Measurements from ENCODE around the gene CDK14.

The CDK14 gene

DNA sequence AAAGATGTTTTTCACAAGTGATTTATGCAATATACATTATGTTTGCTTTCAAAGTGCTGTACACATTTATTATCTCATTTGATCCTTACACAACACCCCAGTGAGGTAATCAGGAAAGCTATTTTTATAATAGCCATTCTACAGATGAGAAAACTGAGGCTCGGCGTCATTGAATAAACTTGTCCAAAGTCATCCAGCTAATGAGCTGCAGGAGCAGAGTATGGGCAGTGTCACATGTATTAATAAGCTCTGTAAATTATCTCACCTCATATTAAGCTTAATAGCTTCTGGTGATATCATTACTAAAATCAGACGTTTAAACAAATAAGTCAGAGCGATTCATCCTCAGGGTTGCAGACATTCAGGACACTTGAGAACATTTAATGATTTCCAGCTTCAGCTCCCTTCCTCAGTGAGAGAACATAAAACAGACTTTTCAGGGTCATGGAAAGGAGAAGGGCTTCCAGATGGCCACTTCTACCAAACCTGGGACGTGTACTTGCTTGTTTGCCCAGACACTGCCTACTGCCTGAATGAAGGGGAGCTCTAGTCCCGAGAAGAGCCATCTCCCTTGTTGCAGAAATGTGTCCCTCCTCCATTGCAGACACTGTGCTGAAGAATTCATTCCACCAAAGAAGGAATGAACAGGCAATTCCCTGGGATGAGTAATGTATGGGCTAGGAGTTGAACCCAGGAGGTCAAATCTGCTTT, 647.6 kb downstream of the CDK14 start:
- DNase-seq (ENCODE audit: extremely low read depth, low read depth): no peak
- TF ChIP-seq, protein P1, sequence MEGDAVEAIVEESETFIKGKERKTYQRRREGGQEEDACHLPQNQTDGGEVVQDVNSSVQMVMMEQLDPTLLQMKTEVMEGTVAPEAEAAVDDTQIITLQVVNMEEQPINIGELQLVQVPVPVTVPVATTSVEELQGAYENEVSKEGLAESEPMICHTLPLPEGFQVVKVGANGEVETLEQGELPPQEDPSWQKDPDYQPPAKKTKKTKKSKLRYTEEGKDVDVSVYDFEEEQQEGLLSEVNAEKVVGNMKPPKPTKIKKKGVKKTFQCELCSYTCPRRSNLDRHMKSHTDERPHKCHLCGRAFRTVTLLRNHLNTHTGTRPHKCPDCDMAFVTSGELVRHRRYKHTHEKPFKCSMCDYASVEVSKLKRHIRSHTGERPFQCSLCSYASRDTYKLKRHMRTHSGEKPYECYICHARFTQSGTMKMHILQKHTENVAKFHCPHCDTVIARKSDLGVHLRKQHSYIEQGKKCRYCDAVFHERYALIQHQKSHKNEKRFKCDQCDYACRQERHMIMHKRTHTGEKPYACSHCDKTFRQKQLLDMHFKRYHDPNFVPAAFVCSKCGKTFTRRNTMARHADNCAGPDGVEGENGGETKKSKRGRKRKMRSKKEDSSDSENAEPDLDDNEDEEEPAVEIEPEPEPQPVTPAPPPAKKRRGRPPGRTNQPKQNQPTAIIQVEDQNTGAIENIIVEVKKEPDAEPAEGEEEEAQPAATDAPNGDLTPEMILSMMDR (IDR thresholded peaks at IDR 0.05; ENCODE audit: low read depth, low read length): no peak

- TF ChIP-seq, protein P1 (IDR thresholded peaks at IDR 0.05; ENCODE audit: low read depth, low read length): no peak
- DNase-seq (ENCODE audit: extremely low read depth, low read depth): no peak
These were observed 651.4 kb downstream of the CDK14 start for GRCh38 chr7:91247500-91247899.

GRCh38 chr7:91248996-91249395, 652.9 kb downstream of the CDK14 start:
- DNase-seq (ENCODE audit: extremely low read depth, low read depth): no peak
- TF ChIP-seq, protein P1 (IDR thresholded peaks at IDR 0.05; ENCODE audit: low read depth, low read length): no peak

GRCh38 chr7:91249506-91250233, 653.5 kb downstream of the CDK14 start:
- DNase-seq (ENCODE audit: extremely low read depth, low read depth): no peak
- TF ChIP-seq, protein P1 (IDR thresholded peaks at IDR 0.05; ENCODE audit: low read depth, low read length): no peak

GRCh38 chr7:91250706-91251105, 654.6 kb downstream of the CDK14 start:
- DNase-seq (ENCODE audit: extremely low read depth, low read depth): no peak
- TF ChIP-seq, protein P1 (IDR thresholded peaks at IDR 0.05; ENCODE audit: low read depth, low read length): no peak

GRCh38 chr7:91251877-91252276, 655.8 kb downstream of the CDK14 start:
- DNase-seq (ENCODE audit: extremely low read depth, low read depth): no peak
- TF ChIP-seq, protein P1 (IDR thresholded peaks at IDR 0.05; ENCODE audit: low read depth, low read length): no peak

All from AG09319 (cell line).